ENCODE results near the gene C2CD4D.
"Not testable (repeated sequence)": the region's sequence is repeated elsewhere in the genome, so short reads cannot be mapped to it uniquely, and the experiment has no call there.

The C2CD4D gene

DNA sequence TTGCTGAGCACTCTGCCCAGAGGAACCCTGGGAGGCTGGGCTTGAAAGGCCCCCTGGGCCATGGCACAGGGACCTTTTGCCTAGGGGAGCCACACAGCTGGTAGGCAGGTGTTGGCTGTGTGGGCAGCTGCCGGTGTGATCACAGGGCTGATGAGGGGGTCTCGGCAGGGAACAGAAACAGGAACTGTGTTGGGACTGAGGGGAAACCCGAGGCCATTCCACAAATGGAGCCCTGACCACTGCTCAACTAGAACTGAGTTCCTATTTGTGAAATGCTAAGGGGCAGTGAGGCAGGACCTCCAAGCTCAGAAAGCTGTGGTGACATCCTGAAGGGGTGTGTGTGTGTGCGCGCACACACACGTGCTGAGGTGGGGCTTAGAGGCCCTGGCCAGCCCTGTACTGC lies 20.3 kb upstream of the C2CD4D start:
- H3K9ac ChIP-seq (ENCODE audit: low read length in 5 of 5): no peak overlapping the region
- no peaks in the 10 kb centered on the region for H3K36me3 ChIP-seq (ENCODE audit: control insufficient read depth in 5 of 5, insufficient read depth in 5 of 5, low read length in 5 of 5)
- no peak overlapping the region for H3K27ac ChIP-seq (ENCODE audit: low read depth, low read length)
- no peaks in the 10 kb centered on the region for H3K27me3 ChIP-seq (ENCODE audit: control insufficient read depth in 5 of 5, insufficient read depth in 4 of 5, low read length in 5 of 5)
- H3K4me1 ChIP-seq (ENCODE audit: control insufficient read depth in 5 of 5, insufficient read depth in 5 of 5, low read length in 5 of 5): peaks cover 3 to 33% (median 15%) of the 10 kb centered on the region in 5 donors
- no peak overlapping the region for H3K4me3 ChIP-seq (ENCODE audit: low read depth in 1 of 5, low read length in 5 of 5)
- H3K9me3 ChIP-seq (ENCODE audit: control insufficient read depth in 5 of 5, low read length in 5 of 5): no peaks in the 10 kb centered on the region

DNA sequence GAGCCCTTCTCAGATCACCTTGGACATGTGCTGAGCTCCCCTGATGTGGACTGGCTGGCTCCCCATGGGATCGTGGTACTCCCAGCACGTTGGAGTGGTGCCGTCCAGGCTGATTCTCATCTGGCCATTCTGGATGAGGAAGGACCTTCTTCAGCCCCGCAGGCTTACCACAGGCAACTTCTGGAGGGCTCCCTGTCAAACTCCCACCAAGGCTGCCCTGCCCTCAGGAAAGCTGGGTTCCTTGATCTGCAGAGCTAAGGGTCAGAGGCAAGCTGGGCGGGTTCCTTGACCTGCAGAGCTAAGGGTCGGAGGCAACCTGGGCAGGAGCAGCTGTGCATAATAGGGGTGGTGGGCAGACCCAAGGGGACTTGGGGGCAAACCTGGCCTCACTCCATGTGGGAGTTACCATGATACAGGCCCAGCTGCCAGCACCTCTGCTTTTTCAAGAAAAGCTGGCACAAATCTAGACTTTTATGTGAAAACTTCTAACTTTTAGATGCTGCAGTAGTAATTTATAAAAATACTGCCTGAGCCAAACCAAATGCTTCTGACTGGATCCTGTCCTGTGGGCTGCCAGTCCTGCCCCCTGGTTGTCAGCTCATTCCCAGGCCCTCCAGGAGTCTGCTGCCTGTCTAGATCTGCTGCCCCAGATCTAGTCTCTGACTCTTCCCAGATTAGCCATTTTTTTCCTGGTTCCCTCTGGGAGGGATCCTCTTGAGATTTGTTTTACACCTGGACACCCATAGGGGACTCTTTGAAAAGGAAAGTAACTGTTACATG lies 19.5 kb upstream of the C2CD4D start:
- no peak overlapping the region for H3K4me3 ChIP-seq (ENCODE audit: low read depth in 1 of 5, low read length in 5 of 5)
- H3K4me1 ChIP-seq (ENCODE audit: control insufficient read depth in 5 of 5, insufficient read depth in 5 of 5, low read length in 5 of 5): peaks cover 3 to 25% (median 8%) of the 10 kb centered on the region in 5 donors
- no peaks in the 10 kb centered on the region for H3K36me3 ChIP-seq (ENCODE audit: control insufficient read depth in 5 of 5, insufficient read depth in 5 of 5, low read length in 5 of 5)
- no peaks in the 10 kb centered on the region for H3K27me3 ChIP-seq (ENCODE audit: control insufficient read depth in 5 of 5, insufficient read depth in 4 of 5, low read length in 5 of 5)
- no peak overlapping the region for H3K9ac ChIP-seq (ENCODE audit: low read length in 5 of 5)
- H3K9me3 ChIP-seq (ENCODE audit: control insufficient read depth in 5 of 5, low read length in 5 of 5): no peaks in the 10 kb centered on the region
- H3K27ac ChIP-seq (ENCODE audit: low read depth, low read length): no peak overlapping the region

DNA sequence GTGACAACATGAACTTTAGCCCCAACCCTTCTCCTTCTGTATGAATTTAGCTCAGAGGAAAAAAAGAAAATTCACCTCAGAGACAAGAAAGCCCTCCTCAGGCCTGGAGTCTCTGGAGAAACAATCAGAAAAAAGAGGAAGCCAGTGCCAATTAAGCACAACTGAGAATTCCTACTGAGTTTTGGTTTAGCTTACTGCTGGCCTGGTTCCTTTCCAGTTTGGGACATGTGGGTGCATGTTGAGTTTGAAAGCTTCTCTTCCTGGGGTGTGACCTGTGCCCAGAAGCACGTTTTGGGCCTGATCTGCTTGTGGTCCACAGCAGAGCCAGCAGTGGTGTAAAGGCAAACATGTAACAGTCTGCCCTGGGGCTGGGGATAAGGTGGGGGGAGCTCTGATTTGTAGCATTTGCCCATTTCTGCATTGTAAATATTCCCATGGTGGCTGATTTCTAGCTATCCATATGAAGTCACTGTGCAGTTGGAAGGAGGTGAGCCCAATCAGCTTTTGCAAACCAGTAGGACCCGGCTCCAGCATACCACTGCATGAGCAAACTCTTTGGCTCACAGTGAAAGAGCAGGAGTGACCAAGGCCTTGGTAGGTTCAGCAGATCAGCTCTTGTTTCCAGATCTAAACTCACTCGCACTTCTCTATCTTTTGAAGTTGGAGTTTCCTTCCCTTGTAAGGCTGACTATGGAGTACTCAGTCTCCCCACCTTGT lies 18.6 kb upstream of the C2CD4D start:
- Histone ChIP-seq H3K36me3 (ENCODE audit: control insufficient read depth in 5 of 5, insufficient read depth in 5 of 5, low read length in 5 of 5) (no peaks in the 10 kb centered on the region), H3K4me3 (ENCODE audit: low read depth in 1 of 5, low read length in 5 of 5) (no peak overlapping the region), H3K9ac (ENCODE audit: low read length in 5 of 5) (no peak overlapping the region), H3K4me1 (ENCODE audit: control insufficient read depth in 5 of 5, insufficient read depth in 5 of 5, low read length in 5 of 5) (peaks cover 3 to 23% (median 8%) of the 10 kb centered on the region in 5 donors), H3K27ac (ENCODE audit: low read depth, low read length) (no peak overlapping the region), H3K27me3 (ENCODE audit: control insufficient read depth in 5 of 5, insufficient read depth in 4 of 5, low read length in 5 of 5) (no peaks in the 10 kb centered on the region), H3K9me3 (ENCODE audit: control insufficient read depth in 5 of 5, low read length in 5 of 5) (no peaks in the 10 kb centered on the region)

DNA sequence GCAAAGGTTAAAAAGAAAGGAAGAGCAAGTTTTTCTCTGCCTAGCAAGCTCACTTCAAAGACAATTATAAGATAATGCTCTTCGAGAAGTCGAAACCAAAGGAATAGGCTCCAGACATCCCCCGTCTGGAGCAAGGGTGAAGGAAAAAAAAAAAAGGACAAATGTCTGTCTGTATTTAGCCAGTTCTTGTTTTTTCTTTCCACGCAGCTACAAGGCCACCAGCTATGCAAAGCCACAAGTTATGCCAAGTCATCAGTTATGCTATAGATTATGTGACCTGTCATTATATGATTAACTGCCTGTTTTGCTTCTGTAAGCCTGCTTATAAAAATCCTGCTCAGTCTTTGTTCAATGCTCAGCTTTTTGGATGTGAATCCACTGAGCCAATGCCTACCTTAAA lies 16.3 kb upstream of the C2CD4D start:
- no peaks in the 10 kb centered on the region for H3K36me3 ChIP-seq (ENCODE audit: control insufficient read depth in 5 of 5, insufficient read depth in 5 of 5, low read length in 5 of 5)
- peak overlapping the region; percentile 50 for H3K27ac ChIP-seq (ENCODE audit: low read depth, low read length)
- H3K27me3 ChIP-seq (ENCODE audit: control insufficient read depth in 5 of 5, insufficient read depth in 4 of 5, low read length in 5 of 5): peaks cover 0 to 3% (median 0%) of the 10 kb centered on the region in 5 donors
- no peak overlapping the region for H3K4me3 ChIP-seq (ENCODE audit: low read depth in 1 of 5, low read length in 5 of 5)
- peaks cover 3 to 23% (median 8%) of the 10 kb centered on the region in 5 donors for H3K4me1 ChIP-seq (ENCODE audit: control insufficient read depth in 5 of 5, insufficient read depth in 5 of 5, low read length in 5 of 5)
- H3K9ac ChIP-seq (ENCODE audit: low read length in 5 of 5): peak overlapping the region in 3 of 5 donors; percentile 7 to 27 (median 27)
- no peaks in the 10 kb centered on the region for H3K9me3 ChIP-seq (ENCODE audit: control insufficient read depth in 5 of 5, low read length in 5 of 5)

DNA sequence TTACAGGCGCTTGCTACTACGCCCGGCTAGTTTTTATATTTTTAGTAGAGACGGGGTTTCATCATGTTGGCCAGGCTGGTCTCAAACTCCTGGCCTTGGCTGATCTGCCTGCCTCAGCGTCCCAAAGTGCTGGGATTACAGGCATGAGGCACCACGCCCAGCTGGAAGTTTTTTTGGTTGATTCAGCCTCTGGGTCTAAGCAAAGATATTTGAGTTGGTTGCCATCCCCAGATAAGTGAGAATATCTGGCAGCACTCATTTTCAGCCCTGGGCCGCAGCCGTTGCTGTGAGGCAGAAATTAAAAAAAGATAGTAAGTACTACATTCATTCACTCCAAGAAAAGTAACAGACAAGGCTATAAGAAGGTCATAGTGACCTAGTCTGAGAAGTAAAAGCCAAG lies 15.9 kb upstream of the C2CD4D start:
- H3K9me3 ChIP-seq (ENCODE audit: control insufficient read depth in 5 of 5, low read length in 5 of 5); H3K4me3 ChIP-seq (ENCODE audit: low read depth in 1 of 5, low read length in 5 of 5); H3K27me3 ChIP-seq (ENCODE audit: control insufficient read depth in 5 of 5, insufficient read depth in 4 of 5, low read length in 5 of 5); H3K36me3 ChIP-seq (ENCODE audit: control insufficient read depth in 5 of 5, insufficient read depth in 5 of 5, low read length in 5 of 5): not testable (repeated sequence)
- Histone ChIP-seq H3K9ac (ENCODE audit: low read length in 5 of 5) (peak overlapping the region in 2 of 5 donors; percentile 27), H3K27ac (ENCODE audit: low read depth, low read length) (peak overlapping the region; percentile 50), H3K4me1 (ENCODE audit: control insufficient read depth in 5 of 5, insufficient read depth in 5 of 5, low read length in 5 of 5) (peaks cover 3 to 23% (median 8%) of the 10 kb centered on the region in 5 donors)

DNA sequence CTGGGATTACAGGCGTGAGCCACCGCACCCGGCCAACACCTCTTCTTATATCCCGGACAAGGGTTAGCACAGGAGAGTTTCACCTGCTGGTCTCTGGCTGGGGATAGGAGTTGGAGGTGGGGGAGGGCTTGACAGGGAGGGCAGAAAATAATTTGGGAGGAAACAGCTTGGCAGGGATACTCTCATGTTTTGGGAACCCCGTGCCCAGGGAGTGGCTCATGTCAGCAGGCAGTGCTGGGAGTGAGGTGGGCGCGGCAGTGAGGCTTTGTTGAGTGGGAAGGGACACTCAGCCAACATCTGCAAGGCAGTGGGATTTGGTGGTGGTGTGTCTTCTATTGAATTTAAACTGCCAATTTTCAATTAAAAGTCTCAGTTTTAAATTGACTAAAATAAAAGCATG lies 15.0 kb upstream of the C2CD4D start:
- no peak overlapping the region for H3K4me3 ChIP-seq (ENCODE audit: low read depth in 1 of 5, low read length in 5 of 5)
- peaks cover 3 to 23% (median 8%) of the 10 kb centered on the region in 5 donors for H3K4me1 ChIP-seq (ENCODE audit: control insufficient read depth in 5 of 5, insufficient read depth in 5 of 5, low read length in 5 of 5)
- H3K9me3 ChIP-seq (ENCODE audit: control insufficient read depth in 5 of 5, low read length in 5 of 5): no peaks in the 10 kb centered on the region
- no peak overlapping the region for H3K9ac ChIP-seq (ENCODE audit: low read length in 5 of 5)
- no peaks in the 10 kb centered on the region for H3K36me3 ChIP-seq (ENCODE audit: control insufficient read depth in 5 of 5, insufficient read depth in 5 of 5, low read length in 5 of 5)
- no peak overlapping the region for H3K27ac ChIP-seq (ENCODE audit: low read depth, low read length)
- H3K27me3 ChIP-seq (ENCODE audit: control insufficient read depth in 5 of 5, insufficient read depth in 4 of 5, low read length in 5 of 5): peaks cover 0 to 3% (median 0%) of the 10 kb centered on the region in 5 donors

DNA sequence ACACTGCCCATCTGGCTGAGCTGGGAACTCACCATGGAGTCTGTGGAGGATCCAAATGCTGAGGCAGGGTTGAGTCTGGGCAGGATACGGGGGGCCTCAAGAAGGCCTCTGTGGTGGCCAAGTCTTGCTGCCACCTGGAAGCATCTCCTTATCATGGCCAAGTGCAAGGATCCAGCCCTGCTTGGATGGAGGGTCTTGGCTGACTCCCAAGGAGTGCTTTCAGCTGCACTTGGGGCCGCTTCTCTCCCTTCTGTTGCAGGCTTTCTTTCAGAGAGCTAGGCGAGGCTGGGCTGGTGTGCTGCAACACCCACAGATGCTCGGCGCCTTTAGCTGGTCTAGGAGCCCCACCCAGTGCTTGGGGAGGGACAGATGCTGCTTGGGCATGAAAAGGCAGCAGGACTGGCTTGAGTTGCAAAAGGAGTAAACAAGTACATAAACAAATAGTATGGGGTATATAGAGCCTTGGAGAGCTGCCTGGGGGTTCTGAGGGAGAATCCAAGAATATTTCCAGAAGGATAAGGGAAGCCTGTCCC lies 13.9 kb upstream of the C2CD4D start, which contains the start of gene THEM5:
Gene THEM5 (minus strand): TSS at position 302 of the 533 bp plus-strand sequence. CDS start 147 bp downstream, at position 155.
- H3K27me3 ChIP-seq (ENCODE audit: control insufficient read depth in 5 of 5, insufficient read depth in 4 of 5, low read length in 5 of 5): peaks cover 0 to 3% (median 0%) of the 10 kb centered on the region in 5 donors
- peaks cover 3 to 32% (median 12%) of the 10 kb centered on the region in 5 donors for H3K4me1 ChIP-seq (ENCODE audit: control insufficient read depth in 5 of 5, insufficient read depth in 5 of 5, low read length in 5 of 5)
- no peak within 1 kb of the TSS for H3K27ac ChIP-seq (ENCODE audit: low read depth, low read length)
- no peak within 1 kb of the TSS for H3K9ac ChIP-seq (ENCODE audit: low read length in 5 of 5)
- no peaks in the 10 kb centered on the region for H3K9me3 ChIP-seq (ENCODE audit: control insufficient read depth in 5 of 5, low read length in 5 of 5)
- H3K4me3 ChIP-seq (ENCODE audit: low read depth in 1 of 5, low read length in 5 of 5): no peak within 1 kb of the TSS
- H3K36me3 ChIP-seq (ENCODE audit: control insufficient read depth in 5 of 5, insufficient read depth in 5 of 5, low read length in 5 of 5): no peaks in the 10 kb centered on the region

DNA sequence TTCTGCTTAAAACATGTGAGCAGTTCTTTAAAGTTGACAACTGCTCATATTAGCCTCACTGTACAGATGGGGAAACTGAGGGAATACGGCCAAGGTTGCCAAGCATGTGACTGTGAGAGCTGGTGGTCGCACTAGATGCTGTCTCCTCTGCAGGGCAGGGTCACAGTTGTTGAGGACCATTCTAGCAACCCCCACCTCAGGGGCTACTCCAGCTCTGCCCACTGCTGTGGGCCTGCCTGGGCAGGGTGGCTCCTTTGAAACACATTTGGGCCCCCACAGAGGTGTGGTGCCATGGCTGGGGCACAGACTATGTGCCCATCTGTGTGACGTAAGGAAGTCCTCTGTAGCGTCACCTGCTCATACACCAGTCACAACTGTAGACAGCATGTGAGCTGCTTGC lies 13.1 kb upstream of the C2CD4D start:
- H3K9me3 ChIP-seq (ENCODE audit: control insufficient read depth in 5 of 5, low read length in 5 of 5): no peaks in the 10 kb centered on the region
- no peaks in the 10 kb centered on the region for H3K36me3 ChIP-seq (ENCODE audit: control insufficient read depth in 5 of 5, insufficient read depth in 5 of 5, low read length in 5 of 5)
- peaks cover 0 to 6% (median 0%) of the 10 kb centered on the region in 5 donors for H3K27me3 ChIP-seq (ENCODE audit: control insufficient read depth in 5 of 5, insufficient read depth in 4 of 5, low read length in 5 of 5)
- H3K27ac ChIP-seq (ENCODE audit: low read depth, low read length): no peak overlapping the region
- no peak overlapping the region for H3K9ac ChIP-seq (ENCODE audit: low read length in 5 of 5)
- no peak overlapping the region for H3K4me3 ChIP-seq (ENCODE audit: low read depth in 1 of 5, low read length in 5 of 5)
- H3K4me1 ChIP-seq (ENCODE audit: control insufficient read depth in 5 of 5, insufficient read depth in 5 of 5, low read length in 5 of 5): peaks cover 3 to 25% (median 12%) of the 10 kb centered on the region in 5 donors

DNA sequence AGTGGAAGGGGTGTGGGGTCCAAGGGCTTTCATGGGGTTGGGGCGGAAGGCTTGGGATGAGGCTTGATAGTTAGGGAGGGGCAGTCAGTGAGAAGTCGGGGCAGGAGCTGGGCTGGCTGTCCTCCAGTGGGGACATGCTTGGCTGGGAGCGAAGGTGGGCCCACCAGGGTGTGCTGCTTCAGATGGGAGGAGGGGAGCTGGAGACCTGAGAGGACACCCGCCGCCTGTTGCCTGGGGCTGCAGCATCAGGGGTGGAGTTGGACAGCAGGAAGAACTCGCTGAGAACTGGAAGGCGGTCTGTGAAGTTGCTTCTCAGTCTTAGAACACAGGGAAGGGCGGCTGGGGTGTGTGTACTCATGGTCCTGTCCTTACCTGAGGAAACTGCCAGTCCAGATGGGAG lies 12.3 kb upstream of the C2CD4D start:
- Histone ChIP-seq H3K27me3 (ENCODE audit: control insufficient read depth in 5 of 5, insufficient read depth in 4 of 5, low read length in 5 of 5) (peaks cover 0 to 6% (median 0%) of the 10 kb centered on the region in 5 donors), H3K9ac (ENCODE audit: low read length in 5 of 5) (no peak overlapping the region), H3K9me3 (ENCODE audit: control insufficient read depth in 5 of 5, low read length in 5 of 5) (no peaks in the 10 kb centered on the region), H3K27ac (ENCODE audit: low read depth, low read length) (no peak overlapping the region), H3K36me3 (ENCODE audit: control insufficient read depth in 5 of 5, insufficient read depth in 5 of 5, low read length in 5 of 5) (no peaks in the 10 kb centered on the region), H3K4me3 (ENCODE audit: low read depth in 1 of 5, low read length in 5 of 5) (no peak overlapping the region), H3K4me1 (ENCODE audit: control insufficient read depth in 5 of 5, insufficient read depth in 5 of 5, low read length in 5 of 5) (peaks cover 2 to 25% (median 12%) of the 10 kb centered on the region in 5 donors)

DNA sequence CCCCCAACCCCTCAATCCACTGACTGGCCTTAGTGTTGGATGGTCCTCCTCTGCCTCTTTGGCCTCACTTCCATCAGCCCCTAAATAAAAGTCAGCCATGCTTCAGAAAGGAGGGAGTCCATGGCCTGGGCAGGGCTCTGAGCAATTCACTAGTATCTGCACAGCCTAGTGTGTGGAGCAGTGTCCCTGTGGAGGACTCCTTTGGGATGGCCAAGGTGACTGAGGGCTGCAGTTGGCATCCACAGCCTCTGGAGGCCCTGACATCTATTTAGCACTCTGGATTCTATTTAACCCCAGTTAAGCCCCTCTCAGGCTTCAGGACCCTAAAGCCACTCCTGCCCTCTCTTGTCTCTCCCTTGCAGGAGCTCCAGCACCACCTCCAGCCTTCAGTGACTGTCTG lies 10.3 kb upstream of the C2CD4D start:
- Histone ChIP-seq H3K9ac (ENCODE audit: low read length in 5 of 5) (no peak overlapping the region), H3K27me3 (ENCODE audit: control insufficient read depth in 5 of 5, insufficient read depth in 4 of 5, low read length in 5 of 5) (peaks cover 0 to 6% (median 0%) of the 10 kb centered on the region in 5 donors), H3K4me1 (ENCODE audit: control insufficient read depth in 5 of 5, insufficient read depth in 5 of 5, low read length in 5 of 5) (peaks cover 0 to 22% (median 7%) of the 10 kb centered on the region in 5 donors), H3K4me3 (ENCODE audit: low read depth in 1 of 5, low read length in 5 of 5) (no peak overlapping the region), H3K36me3 (ENCODE audit: control insufficient read depth in 5 of 5, insufficient read depth in 5 of 5, low read length in 5 of 5) (no peaks in the 10 kb centered on the region), H3K27ac (ENCODE audit: low read depth, low read length) (no peak overlapping the region), H3K9me3 (ENCODE audit: control insufficient read depth in 5 of 5, low read length in 5 of 5) (no peaks in the 10 kb centered on the region)
